HG03064 (cell line): Measurements from ENCODE around the gene WDR26.
"Not testable (repeated sequence)": the region's sequence is repeated elsewhere in the genome, so short reads cannot be mapped to it uniquely, and the experiment has no call there.

Experiments used
- ATAC-seq: cut with Tn5 transposase; IDR thresholded peaks from one replicate; pipeline ENCODE4 v1.9.1; 2021; ENCODE audit warnings: low read depth; ENCODE audit not compliant: unreplicated experiment

The WDR26 gene

DNA sequence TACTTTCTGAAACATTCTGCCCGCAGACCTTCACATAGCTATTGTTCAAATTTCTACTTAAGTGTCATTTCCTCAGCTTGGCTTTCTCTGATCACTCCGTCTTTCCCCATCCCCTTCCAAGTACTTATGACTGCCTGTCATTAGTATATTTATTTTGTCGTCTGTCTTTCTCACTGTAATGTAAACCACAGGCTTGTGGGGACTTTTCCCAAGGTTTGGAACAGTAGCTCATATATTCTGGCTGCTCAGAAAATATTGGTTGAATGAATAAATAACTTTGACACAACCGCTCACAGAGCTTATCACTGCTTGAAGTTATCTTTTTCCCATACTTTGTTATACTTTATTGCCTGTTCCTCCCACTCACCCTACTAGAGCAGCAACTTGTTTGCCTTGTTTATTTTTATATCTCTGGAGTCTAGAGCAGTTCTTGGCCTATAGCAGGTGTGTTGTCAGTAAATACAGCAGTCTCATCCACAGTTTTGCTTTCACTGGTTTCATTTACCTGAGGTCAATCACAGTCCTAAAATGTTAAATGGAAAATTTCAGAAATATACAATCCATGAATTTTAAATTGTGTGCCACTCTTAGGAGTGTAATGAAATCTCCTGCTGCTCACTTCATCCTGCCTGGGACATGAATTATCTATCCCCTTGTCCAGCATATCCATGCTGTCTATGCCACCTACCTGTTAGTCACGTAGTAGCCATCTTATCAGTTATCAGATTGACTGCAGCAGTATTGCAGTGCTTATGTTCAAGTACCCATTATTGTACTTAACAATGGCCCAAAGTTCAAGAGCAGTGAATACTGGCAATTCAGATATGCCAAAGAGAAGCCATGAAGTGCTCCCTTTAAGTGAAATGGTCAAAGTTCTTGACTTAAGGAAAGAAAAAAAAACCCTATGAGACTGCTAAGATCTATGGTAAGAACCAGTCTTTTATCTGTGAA is 80.3 kb downstream of the WDR26 start:
- ATAC-seq = no peak

DNA sequence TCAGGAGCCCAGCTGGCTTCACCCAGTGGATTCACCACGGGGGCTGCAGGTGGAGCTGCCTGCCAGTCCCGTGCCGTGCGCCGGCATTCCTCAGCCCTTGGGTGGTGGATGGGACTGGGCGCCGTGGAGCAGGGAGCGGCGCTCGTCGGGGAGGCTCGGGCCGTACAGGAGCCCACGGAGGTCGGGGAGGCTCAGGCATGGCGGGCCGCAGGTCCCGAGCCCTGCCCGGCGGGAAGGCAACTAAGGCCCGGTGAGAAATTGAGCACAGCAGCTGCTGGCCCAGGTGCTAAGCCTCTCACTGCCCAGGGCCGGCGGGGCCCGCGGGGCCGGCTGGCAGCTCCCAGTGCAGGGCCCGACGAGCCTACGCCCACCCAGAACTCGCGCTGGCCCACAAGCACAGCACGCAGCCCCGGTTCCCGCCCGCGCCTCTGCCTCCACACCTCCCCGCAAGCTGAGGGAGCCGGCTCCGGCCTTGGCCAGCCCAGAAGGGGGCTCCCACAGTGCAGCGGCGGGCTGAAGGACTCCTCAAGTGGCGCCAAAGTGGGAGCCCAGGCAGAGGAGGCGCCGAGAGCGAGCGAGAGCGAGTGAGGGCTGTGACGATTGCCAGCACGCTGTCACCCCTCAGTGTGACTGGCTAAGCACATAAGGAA is 82.0 kb downstream of the WDR26 start:
- not testable (repeated sequence) for ATAC-seq

DNA sequence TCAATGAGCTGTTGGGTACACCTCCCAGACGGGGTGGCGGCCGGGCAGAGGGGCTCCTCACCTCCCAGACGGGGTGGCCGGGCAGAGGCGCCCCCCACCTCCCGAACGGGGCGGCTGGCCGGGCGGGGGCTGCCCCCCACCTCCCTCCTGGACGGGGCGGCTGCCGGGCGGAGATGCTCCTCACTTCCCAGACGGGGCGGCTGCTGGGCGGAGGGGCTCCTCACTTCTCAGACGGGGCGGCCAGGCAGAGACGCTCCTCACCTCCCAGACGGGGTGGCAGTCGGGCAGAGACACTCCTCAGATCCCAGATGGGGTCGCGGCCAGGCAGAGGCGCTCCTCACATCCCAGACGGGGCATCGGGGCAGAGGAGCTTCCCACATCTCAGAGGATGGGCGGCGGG is 84.9 kb downstream of the WDR26 start:
- ATAC-seq = not testable (repeated sequence)

DNA sequence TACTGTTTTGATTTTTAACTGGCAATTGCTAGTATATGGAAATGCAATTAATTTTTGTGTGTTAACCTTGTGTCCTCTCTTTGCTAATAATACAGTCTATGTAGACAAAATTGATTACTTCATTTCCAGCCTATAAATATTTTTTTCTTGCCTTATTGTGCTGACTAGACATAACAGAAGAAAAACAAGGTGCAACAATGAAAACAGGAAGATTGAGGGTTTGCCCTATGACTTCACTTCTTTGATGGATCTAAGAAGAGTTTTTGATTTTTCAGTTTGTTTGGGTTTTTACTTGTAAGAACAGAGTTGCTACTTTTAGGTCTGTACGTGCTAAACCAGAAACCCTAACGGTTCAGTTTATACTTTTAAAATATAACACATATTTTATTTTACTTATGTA is 86.5 kb downstream of the WDR26 start:
- no peak for ATAC-seq

DNA sequence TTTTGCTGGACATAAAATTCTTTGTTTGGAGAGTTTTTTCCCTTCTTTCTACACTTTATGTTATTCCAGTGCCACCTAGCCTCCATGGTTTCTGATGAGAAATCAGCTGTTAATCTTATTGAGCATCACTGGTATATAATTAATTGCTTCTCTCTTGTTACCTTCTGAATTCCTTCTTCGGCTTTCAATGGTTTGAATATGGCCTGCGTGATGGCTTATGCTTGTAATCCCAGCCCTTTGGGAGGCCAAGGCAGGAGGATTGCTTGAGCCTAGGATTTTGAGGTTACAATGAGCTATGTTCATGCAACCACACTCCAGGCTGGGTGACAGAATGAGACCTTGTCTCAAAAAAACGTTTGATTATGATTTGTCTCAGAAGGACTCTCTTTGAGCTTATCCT is 90.9 kb downstream of the WDR26 start:
- ATAC-seq = no peak

DNA sequence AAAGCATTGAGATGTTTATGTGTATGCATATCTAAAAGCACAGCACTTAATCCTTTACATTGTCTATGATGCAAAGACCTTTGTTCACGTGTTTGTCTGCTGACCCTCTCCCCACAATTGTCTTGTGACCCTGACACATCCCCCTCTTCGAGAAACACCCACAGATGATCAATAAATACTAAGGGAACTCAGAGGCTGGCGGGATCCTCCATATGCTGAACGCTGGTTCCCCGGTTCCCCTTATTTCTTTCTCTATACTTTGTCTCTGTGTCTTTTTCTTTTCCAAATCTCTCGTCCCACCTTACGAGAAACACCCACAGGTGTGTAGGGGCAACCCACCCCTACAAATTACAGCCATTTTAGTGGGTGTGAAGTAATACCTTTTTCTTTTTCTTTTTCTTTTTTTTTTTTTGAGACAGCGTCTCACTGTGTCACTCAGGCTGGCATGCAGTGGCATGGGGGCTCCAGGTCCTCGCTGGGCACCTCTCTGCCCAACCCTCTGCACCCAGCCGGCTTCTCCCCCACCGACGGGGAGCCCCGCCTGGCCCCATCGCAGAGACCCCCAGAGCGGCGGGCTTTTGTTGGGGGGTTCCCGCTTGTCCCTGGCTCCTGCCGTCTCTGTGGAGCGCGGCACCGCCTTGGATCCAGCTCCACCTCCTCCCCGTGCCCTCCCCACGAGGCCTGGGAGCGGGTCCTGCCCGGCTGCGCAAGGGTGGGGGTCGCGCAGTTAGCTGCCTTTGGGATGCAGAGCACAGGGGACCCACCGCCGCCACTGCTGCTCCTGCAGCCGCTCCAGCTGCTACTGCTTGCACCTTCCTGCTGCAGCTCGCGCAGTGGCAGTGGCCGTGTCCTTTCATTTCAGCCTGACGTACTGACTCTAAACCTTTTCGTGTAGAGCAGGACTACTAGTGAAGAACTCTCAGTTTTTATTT is 93.9 kb downstream of the WDR26 start:
- ATAC-seq = peak; percentile 75

DNA sequence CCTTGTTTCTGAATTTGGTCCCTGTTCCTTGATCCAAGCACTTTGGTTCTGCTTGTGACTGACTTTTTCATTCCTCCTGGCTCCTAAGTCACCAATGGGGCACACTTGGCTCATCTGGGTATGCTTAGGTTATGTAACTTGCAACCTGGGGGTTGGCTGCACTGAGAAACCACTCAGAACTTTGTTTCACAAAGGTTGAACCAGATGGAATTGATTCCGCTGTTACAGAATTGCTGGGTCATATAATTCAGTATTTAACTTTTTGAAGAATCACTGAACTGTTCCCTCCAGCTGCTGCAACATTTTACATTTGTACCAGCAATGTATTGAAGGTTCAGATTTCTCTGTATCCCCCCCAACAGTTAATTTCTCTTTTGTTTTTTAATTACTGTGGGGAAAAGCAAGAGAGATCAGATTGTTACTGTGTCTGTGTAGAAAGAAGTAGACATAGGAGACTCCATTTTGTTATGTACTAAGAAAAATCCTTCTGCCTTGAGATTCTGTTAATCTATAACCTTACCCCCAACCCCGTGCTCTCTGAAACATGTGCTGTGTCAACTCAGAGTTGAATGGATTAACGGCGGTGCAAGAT is 95.1 kb downstream of the WDR26 start:
- ATAC-seq = no peak

DNA sequence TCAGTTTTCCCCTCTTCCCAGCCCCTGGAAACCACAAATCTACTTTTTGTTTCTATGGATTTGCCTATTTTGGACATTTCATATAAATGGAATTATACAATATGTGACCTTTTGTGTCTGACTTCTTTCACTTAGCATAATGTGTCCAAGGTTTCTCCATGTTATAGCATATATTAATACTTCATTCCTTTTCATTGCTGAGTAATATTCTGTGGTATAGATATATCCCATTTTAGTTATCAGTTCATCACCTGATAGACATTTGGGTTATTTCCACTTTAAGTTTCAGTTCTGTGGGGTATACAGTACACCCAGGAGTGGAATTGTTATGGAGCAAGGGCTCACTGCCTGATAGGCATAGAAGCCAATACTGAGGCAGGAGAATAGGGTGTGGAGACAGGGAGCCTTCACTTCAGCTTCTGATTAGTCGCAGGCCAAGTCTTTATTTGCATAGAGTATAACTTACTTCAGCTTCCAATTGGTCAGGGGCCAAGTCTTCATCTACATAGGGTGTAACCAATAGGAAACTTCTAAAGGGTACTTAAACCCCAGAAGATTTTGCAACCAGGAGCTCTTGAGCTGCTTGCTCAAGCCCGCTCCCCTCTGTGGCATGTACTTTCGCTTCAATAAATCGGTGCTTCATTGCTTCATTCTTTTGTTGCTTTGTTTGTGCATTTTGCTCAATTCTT is 96.3 kb downstream of the WDR26 start:
- ATAC-seq = no peak
